Erythroblast (primary cell): ENCODE data around the gene ATF5.

Experiments
- GATA1 ChIP-seq: IDR thresholded peaks from 2 replicates; pipeline ENCODE4 v1.6.1; 2011; ENCODE audit warnings: low read depth, mild to moderate bottlenecking, control low read depth, low read length, moderate library complexity
- POLR2A ChIP-seq: IDR thresholded peaks from 2 replicates; pipeline ENCODE4 v1.6.1; 2011; ENCODE audit warnings: mild to moderate bottlenecking, low read length

- TF ChIP-seq POLR2A: no peak
- no peak for TF ChIP-seq GATA1
Observed at GRCh38 chr19:49904136-49904535, 24.9 kb upstream of the ATF5 start.
